PC-3 (cell line): Measurements from ENCODE around the gene RBMS3.

Source experiments
- EZH2 ChIP-seq: fragments of 300-600 bp; sonication (generic); IDR thresholded peaks from one replicate; pipeline ENCODE4 v1.6.1; 2017; ENCODE audit warnings: antibody characterized with exemption, mild to moderate bottlenecking, low read length; ENCODE audit not compliant: unreplicated experiment
- EZH2phosphoT487 ChIP-seq: fragments of 300-600 bp; sonication (generic); IDR thresholded peaks from 2 replicates; pipeline ENCODE4 v1.6.1; 2018; ENCODE audit warnings: mild to moderate bottlenecking, antibody characterized with exemption, low read length, borderline replicate concordance
- TF ChIP-seq, protein P1 (sequence below): fragments of 300-600 bp; sonication (generic); conservative IDR thresholded peaks from 2 replicates; pipeline ENCODE4 v1.5.1; 2017; ENCODE audit warnings: antibody characterized with exemption, low read depth, mild to moderate bottlenecking, low read length

GRCh38 chr3:29511701-29512100 lies 230.8 kb downstream of the RBMS3 start:
- TF ChIP-seq EZH2 (no peak), EZH2phosphoT487 (no peak)
- TF ChIP-seq, protein P1, sequence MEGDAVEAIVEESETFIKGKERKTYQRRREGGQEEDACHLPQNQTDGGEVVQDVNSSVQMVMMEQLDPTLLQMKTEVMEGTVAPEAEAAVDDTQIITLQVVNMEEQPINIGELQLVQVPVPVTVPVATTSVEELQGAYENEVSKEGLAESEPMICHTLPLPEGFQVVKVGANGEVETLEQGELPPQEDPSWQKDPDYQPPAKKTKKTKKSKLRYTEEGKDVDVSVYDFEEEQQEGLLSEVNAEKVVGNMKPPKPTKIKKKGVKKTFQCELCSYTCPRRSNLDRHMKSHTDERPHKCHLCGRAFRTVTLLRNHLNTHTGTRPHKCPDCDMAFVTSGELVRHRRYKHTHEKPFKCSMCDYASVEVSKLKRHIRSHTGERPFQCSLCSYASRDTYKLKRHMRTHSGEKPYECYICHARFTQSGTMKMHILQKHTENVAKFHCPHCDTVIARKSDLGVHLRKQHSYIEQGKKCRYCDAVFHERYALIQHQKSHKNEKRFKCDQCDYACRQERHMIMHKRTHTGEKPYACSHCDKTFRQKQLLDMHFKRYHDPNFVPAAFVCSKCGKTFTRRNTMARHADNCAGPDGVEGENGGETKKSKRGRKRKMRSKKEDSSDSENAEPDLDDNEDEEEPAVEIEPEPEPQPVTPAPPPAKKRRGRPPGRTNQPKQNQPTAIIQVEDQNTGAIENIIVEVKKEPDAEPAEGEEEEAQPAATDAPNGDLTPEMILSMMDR: no peak
